ENCODE results near the gene MYT1. TPM values are rescaled to one million over a fixed set of nuclear protein-coding genes. Genes with fewer than 3 reads are reported as not detected.

MYT1 gene
- total RNA-seq, 1 experiment from 2014 or later = 7.1 TPM

GRCh38 chr20:64283646-64284045, 119.4 kb downstream of the MYT1 start:
- no peaks in the 10 kb centered on the region for H3K36me3 ChIP-seq (ENCODE audit: control insufficient read depth in 1 of 2, insufficient read depth in 2 of 2, low read length in 2 of 2)
- H3K27ac ChIP-seq (ENCODE audit: low read depth, low read length) = no peak overlapping the region
- H4K20me1 ChIP-seq (ENCODE audit: insufficient read depth) = no peaks in the 10 kb centered on the region
- intact Hi-C loops (cut with micrococcal nuclease) = no loop called here
- no peaks in the 10 kb centered on the region for H3K79me2 ChIP-seq (ENCODE audit: insufficient read depth, low read length)
- CTCF ChIA-PET = no interaction called here
- no peaks in the 10 kb centered on the region for H3K27me3 ChIP-seq (ENCODE audit: insufficient read depth, low read length)
- no TSS peak for BruUV-seq (replicated peaks)
- no peaks in the 10 kb centered on the region for H3K9me2 ChIP-seq (ENCODE audit: insufficient read depth)
- no peak overlapping the region for H3K4me2 ChIP-seq (ENCODE audit: low read length)
- no peaks in the 10 kb centered on the region for H3K4me1 ChIP-seq (ENCODE audit: control insufficient read depth in 1 of 2, insufficient read depth in 2 of 2, low read length in 2 of 2)
- POLR2A ChIA-PET = no interaction called here
- ATAC-seq (no peak), DNase-seq (ENCODE audit: low read depth, low spot score) (no peak)
- H3K4me3 ChIP-seq (replicated peaks in 1 of 2; ENCODE audit: low read depth in 1 of 2, low read length in 2 of 2) = no peak overlapping the region
- peaks cover 3 to 7% of the 10 kb centered on the region in 2 experiments; a peak in 2 of 4 replicates for H3K9me3 ChIP-seq (ENCODE audit: control insufficient read depth in 1 of 2, insufficient read depth in 1 of 2, low read depth in 1 of 2, low read length in 2 of 2)
- H2AFZ ChIP-seq (ENCODE audit: low read depth, low read length, poor library complexity, severe bottlenecking) = no peak overlapping the region
- H3K9ac ChIP-seq (ENCODE audit: low read length) = no peak overlapping the region
- TF ChIP-seq CEBPB (IDR thresholded peaks at IDR 0.05; ENCODE audit: low read depth) = no peak
- TF ChIP-seq, protein P1, sequence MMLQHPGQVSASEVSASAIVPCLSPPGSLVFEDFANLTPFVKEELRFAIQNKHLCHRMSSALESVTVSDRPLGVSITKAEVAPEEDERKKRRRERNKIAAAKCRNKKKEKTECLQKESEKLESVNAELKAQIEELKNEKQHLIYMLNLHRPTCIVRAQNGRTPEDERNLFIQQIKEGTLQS (IDR thresholded peaks at IDR 0.05) = no peak
- TF ChIP-seq CBX3 (IDR thresholded peaks at IDR 0.05; ENCODE audit: low read depth) = no peak
- TF ChIP-seq FOSL1 (IDR thresholded peaks at IDR 0.05; ENCODE audit: low read depth) = no peak
- no peak for TF ChIP-seq RAD21 (IDR thresholded peaks at IDR 0.05; ENCODE audit: low read depth)
- TF ChIP-seq REST (IDR thresholded peaks at IDR 0.05; ENCODE audit: low read depth) = no peak
- TF ChIP-seq ZNF274 (IDR thresholded peaks at IDR 0.05; ENCODE audit: low read depth, low read length) = no peak
- TF ChIP-seq EZH2phosphoT487 (IDR thresholded peaks at IDR 0.05; ENCODE audit: borderline replicate concordance) = no peak
- TF ChIP-seq, protein P2, sequence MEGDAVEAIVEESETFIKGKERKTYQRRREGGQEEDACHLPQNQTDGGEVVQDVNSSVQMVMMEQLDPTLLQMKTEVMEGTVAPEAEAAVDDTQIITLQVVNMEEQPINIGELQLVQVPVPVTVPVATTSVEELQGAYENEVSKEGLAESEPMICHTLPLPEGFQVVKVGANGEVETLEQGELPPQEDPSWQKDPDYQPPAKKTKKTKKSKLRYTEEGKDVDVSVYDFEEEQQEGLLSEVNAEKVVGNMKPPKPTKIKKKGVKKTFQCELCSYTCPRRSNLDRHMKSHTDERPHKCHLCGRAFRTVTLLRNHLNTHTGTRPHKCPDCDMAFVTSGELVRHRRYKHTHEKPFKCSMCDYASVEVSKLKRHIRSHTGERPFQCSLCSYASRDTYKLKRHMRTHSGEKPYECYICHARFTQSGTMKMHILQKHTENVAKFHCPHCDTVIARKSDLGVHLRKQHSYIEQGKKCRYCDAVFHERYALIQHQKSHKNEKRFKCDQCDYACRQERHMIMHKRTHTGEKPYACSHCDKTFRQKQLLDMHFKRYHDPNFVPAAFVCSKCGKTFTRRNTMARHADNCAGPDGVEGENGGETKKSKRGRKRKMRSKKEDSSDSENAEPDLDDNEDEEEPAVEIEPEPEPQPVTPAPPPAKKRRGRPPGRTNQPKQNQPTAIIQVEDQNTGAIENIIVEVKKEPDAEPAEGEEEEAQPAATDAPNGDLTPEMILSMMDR (IDR thresholded peaks at IDR 0.05 in 2 of 3, conservative IDR thresholded peaks at IDR 0.05 in 1 of 3; ENCODE audit: borderline replicate concordance in 1 of 3, insufficient read depth in 1 of 3, low read depth in 2 of 3, low read length in 2 of 3) = no peak
- no peak for TF ChIP-seq EGR1 (IDR thresholded peaks at IDR 0.05; ENCODE audit: low read depth)
- TF ChIP-seq ELF1 (IDR thresholded peaks at IDR 0.05; ENCODE audit: borderline replicate concordance, low read depth) = no peak
- TF ChIP-seq, protein P3, sequence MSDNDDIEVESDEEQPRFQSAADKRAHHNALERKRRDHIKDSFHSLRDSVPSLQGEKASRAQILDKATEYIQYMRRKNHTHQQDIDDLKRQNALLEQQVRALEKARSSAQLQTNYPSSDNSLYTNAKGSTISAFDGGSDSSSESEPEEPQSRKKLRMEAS (IDR thresholded peaks at IDR 0.05) = no peak
- no peak for TF ChIP-seq POLR2AphosphoS5 (IDR thresholded peaks at IDR 0.05; ENCODE audit: low read depth, low read length)
- RAD21 ChIA-PET (ENCODE audit: low non-redundant PET in 1 of 2, low total read pairs in 2 of 2, uncharacterized antibody in 2 of 2, unreplicated experiment in 2 of 2) = no interaction called here

Measured in HCT116 (cell line).